K562 (cell line): ENCODE measurements around the gene MAPK8IP1. TPM values are rescaled to one million over a fixed set of nuclear protein-coding genes. Genes with fewer than 3 reads are reported as not detected.

Experiments used
- ARID1B ChIP-seq: fragments of 450-650 bp; IDR thresholded peaks from 2 replicates; pipeline ENCODE4 v1.6.1; 2016; ENCODE audit warnings: antibody characterized with exemption, mild to moderate bottlenecking, inconsistent platforms
- ATF2 ChIP-seq: sonication (generic); formaldehyde crosslinking; IDR thresholded peaks from 2 replicates; pipeline ENCODE4 v1.8.1; 2022; ENCODE audit warnings: missing genetic modification reagents
- CBX5 ChIP-seq: IDR thresholded peaks from 2 replicates; pipeline ENCODE4 v1.6.1; 2014; ENCODE audit warnings: low read depth, borderline replicate concordance
- ELF2 ChIP-seq: fragments of 250-450 bp; sonication (Bioruptor Pico); IDR thresholded peaks from 2 replicates; pipeline ENCODE4 v1.5.0; 2021; ENCODE audit warnings: mild to moderate bottlenecking
- FOXA3 ChIP-seq, 2 experiments: fragments of 450-650 bp in 1 of 2; sonication (generic) in 1 of 2; formaldehyde crosslinking; IDR thresholded peaks in 1 of 2; conservative IDR thresholded peaks in 1 of 2; 2 replicates each; pipeline versions ENCODE4 v1.4.0 to v1.8.0; 2020 to 2022; ENCODE audit warnings: mild to moderate bottlenecking in 2 of 2, missing genetic modification reagents in 1 of 2
- GABPB1 ChIP-seq: sonication (generic); formaldehyde crosslinking; IDR thresholded peaks from 2 replicates; pipeline ENCODE4 v1.8.0; 2022; ENCODE audit warnings: mild to moderate bottlenecking, missing genetic modification reagents
- HDAC1 ChIP-seq, 2 experiments: fragments of 450-650 bp; IDR thresholded peaks; 2 replicates each; pipeline ENCODE4 v1.6.1; 2016 to 2017; ENCODE audit warnings: inconsistent platforms in 1 of 2, mild to moderate bottlenecking in 1 of 2, moderate library complexity in 1 of 2
- IFI16 ChIP-seq: fragments of 250-450 bp; sonication (Bioruptor Pico); IDR thresholded peaks from 2 replicates; pipeline ENCODE4 v2.1.2; 2022; ENCODE audit warnings: mild to moderate bottlenecking, inconsistent platforms
- KLF16 ChIP-seq: IDR thresholded peaks from 2 replicates; pipeline ENCODE4 v1.6.1; 2016; ENCODE audit warnings: antibody characterized with exemption
- MAFK ChIP-seq: IDR thresholded peaks from 2 replicates; pipeline ENCODE4 v1.6.1; 2011; ENCODE audit warnings: low read length, improper control_type of control experiment
- NCOA2 ChIP-seq, 2 experiments: fragments of 450-650 bp; IDR thresholded peaks; 2 replicates each; pipeline ENCODE4 v1.6.1; 2018; ENCODE audit warnings: mild to moderate bottlenecking in 2 of 2, moderate library complexity in 1 of 2; ENCODE audit not compliant: partially characterized antibody in 2 of 2
- NCOA6 ChIP-seq: fragments of 450-650 bp; IDR thresholded peaks from 2 replicates; pipeline ENCODE4 v1.6.1; 2017; ENCODE audit warnings: mild to moderate bottlenecking
- PRPF4 ChIP-seq: fragments of 200-400 bp; formaldehyde crosslinking; IDR thresholded peaks from one replicate; pipeline ENCODE4 v1.6.1; 2017; ENCODE audit warnings: low read length, low read depth, mild to moderate bottlenecking; ENCODE audit not compliant: insufficient read depth, poor library complexity, severe bottlenecking
- RFX7 ChIP-seq: fragments of 250-450 bp; sonication (Bioruptor Pico); IDR thresholded peaks from 2 replicates; pipeline ENCODE4 v1.5.1; 2021; ENCODE audit warnings: mild to moderate bottlenecking
- SMARCC2 ChIP-seq: fragments of 450-650 bp; IDR thresholded peaks from 2 replicates; pipeline ENCODE4 v1.6.1; 2017; ENCODE audit warnings: antibody characterized with exemption, moderate library complexity, mild to moderate bottlenecking, low read depth
- SRF ChIP-seq, 2 experiments: fragments of 250-450, 450-650 bp in 1 of 2; sonication (Bioruptor Pico) in 1 of 2; sonication (generic) in 1 of 2; formaldehyde crosslinking; IDR thresholded peaks; 2 replicates each; pipeline versions ENCODE4 v1.5.0 to v1.5.1; 2020 to 2022; ENCODE audit warnings: mild to moderate bottlenecking in 1 of 2, missing genetic modification reagents in 1 of 2
- TAF15 ChIP-seq: fragments of 200-400 bp; formaldehyde crosslinking; IDR thresholded peaks from 2 replicates; pipeline ENCODE4 v1.6.1; 2017; ENCODE audit warnings: mild to moderate bottlenecking, low read depth, low read length, moderate library complexity
- TRIM24 ChIP-seq, 2 experiments: fragments of 450-650 bp; IDR thresholded peaks; 2 replicates each; pipeline ENCODE4 v1.6.1; 2016
- WHSC1 ChIP-seq: IDR thresholded peaks from one replicate; pipeline ENCODE4 v1.6.1; 2012; ENCODE audit warnings: low read length, control low read depth, inconsistent platforms
- ZNF830 ChIP-seq: fragments of 250-450 bp; sonication (Bioruptor Pico); IDR thresholded peaks from 2 replicates; pipeline ENCODE4 v1.5.0; 2021; ENCODE audit warnings: mild to moderate bottlenecking
- polyA plus RNA-seq, 8 experiments: library from polyadenylated mRNA; depleted of rRNA in 4 of 8; stranded (reverse) in 5 of 8; unstranded in 3 of 8; fragments of >200 nt; fragmentation: Nextera tagmentation in 2 of 8; fragmentation: Illumina TruSeq in 1 of 8; extraction: Ambion mirVana in 2 of 8; extraction: Trizol in 1 of 8; gene quantifications; 2 replicates each; pipeline versions ENCODE4 v1.2.1 to v1.2.3, GENCODE V29; 2011 to 2014; ENCODE audit warnings: inconsistent platforms in 1 of 8, missing spikeins in 1 of 8
- total RNA-seq, 7 experiments: library from RNA; depleted of rRNA in 6 of 7; stranded (reverse); fragments of >200 nt in 6 of 7; fragmentation: Illumina TruSeq in 2 of 7; extraction: Trizol in 2 of 7; gene quantifications; 2 replicates each; pipeline versions ENCODE4 v1.2.1 to v1.2.3, GENCODE V29; 2011 to 2021; ENCODE audit warnings: low replicate concordance in 1 of 7
- TF ChIP-seq, protein P1 (sequence below): fragments of 450-650 bp; conservative IDR thresholded peaks from 2 replicates; pipeline ENCODE4 v1.6.1; 2016; ENCODE audit warnings: missing genetic modification characterization, low read depth, mild to moderate bottlenecking, control low read depth, missing compliant biosample characterization
- TF ChIP-seq, protein P2 (sequence below): sonication (generic); formaldehyde crosslinking; IDR thresholded peaks from 2 replicates; pipeline ENCODE4 v1.8.0; 2022; ENCODE audit warnings: mild to moderate bottlenecking, missing genetic modification reagents
- TF ChIP-seq, protein P3 (sequence below): sonication (generic); formaldehyde crosslinking; IDR thresholded peaks from 2 replicates; pipeline ENCODE4 v1.8.1; 2023; ENCODE audit warnings: mild to moderate bottlenecking, missing genetic modification reagents, moderate library complexity

The MAPK8IP1 gene
- total and polyA plus RNA-seq, 9 of the 15 experiments (the other 6 are each of a cell fraction or from before 2014, with no cell fraction given), result 0.13 to 6.9 (median 2.5) TPM

- TF ChIP-seq ATF2 (CRISPR knock-in tag), result 0 out of 2 replicates have a peak, but pooled peaks have one; percentile 23
- no peak for TF ChIP-seq RFX7
- TF ChIP-seq FOXA3 (CRISPR knock-in tag; conservative IDR thresholded peaks at IDR 0.05 in 1 of 2, IDR thresholded peaks at IDR 0.05 in 1 of 2), result peak in 1 of 2 experiments; percentile 92; a peak in 1 of 4 replicates
- TF ChIP-seq KLF16, result no peak
- TF ChIP-seq IFI16, result no peak
- TF ChIP-seq, protein P1, sequence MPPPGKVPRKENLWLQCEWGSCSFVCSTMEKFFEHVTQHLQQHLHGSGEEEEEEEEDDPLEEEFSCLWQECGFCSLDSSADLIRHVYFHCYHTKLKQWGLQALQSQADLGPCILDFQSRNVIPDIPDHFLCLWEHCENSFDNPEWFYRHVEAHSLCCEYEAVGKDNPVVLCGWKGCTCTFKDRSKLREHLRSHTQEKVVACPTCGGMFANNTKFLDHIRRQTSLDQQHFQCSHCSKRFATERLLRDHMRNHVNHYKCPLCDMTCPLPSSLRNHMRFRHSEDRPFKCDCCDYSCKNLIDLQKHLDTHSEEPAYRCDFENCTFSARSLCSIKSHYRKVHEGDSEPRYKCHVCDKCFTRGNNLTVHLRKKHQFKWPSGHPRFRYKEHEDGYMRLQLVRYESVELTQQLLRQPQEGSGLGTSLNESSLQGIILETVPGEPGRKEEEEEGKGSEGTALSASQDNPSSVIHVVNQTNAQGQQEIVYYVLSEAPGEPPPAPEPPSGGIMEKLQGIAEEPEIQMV (tag), result no peak
- TF ChIP-seq ELF2 (CRISPR knock-in tag), result no peak
- no peak for TF ChIP-seq WHSC1
- 0 out of 2 replicates have a peak, but pooled peaks have one; percentile 54 for TF ChIP-seq ZNF830 (CRISPR knock-in tag)
- no peak for TF ChIP-seq SMARCC2
- no peak for TF ChIP-seq TAF15
- no peak; the same call in 1 of the 2 replicates for TF ChIP-seq CBX5
- peak; percentile 83 for TF ChIP-seq GABPB1 (CRISPR knock-in tag)
- peak in 1 of 2 experiments; percentile 77; a peak in 2 of 4 replicates for TF ChIP-seq HDAC1 (IDR thresholded peaks at IDR 0.05)
- TF ChIP-seq PRPF4, result no peak
- 0 out of 4 replicates have a peak, but pooled peaks of 1 of the 2 experiments have one; percentile 45 for TF ChIP-seq SRF (CRISPR knock-in tag; IDR thresholded peaks at IDR 0.05)
- TF ChIP-seq ARID1B, result 0 out of 2 replicates have a peak, but pooled peaks have one; percentile 18
- TF ChIP-seq, protein P2, sequence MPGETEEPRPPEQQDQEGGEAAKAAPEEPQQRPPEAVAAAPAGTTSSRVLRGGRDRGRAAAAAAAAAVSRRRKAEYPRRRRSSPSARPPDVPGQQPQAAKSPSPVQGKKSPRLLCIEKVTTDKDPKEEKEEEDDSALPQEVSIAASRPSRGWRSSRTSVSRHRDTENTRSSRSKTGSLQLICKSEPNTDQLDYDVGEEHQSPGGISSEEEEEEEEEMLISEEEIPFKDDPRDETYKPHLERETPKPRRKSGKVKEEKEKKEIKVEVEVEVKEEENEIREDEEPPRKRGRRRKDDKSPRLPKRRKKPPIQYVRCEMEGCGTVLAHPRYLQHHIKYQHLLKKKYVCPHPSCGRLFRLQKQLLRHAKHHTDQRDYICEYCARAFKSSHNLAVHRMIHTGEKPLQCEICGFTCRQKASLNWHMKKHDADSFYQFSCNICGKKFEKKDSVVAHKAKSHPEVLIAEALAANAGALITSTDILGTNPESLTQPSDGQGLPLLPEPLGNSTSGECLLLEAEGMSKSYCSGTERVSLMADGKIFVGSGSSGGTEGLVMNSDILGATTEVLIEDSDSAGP (CRISPR knock-in tag), result no peak
- TF ChIP-seq, protein P3, sequence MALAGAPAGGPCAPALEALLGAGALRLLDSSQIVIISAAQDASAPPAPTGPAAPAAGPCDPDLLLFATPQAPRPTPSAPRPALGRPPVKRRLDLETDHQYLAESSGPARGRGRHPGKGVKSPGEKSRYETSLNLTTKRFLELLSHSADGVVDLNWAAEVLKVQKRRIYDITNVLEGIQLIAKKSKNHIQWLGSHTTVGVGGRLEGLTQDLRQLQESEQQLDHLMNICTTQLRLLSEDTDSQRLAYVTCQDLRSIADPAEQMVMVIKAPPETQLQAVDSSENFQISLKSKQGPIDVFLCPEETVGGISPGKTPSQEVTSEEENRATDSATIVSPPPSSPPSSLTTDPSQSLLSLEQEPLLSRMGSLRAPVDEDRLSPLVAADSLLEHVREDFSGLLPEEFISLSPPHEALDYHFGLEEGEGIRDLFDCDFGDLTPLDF, result peak; percentile 87
- no peak for TF ChIP-seq TRIM24 (IDR thresholded peaks at IDR 0.05)
- no peak for TF ChIP-seq MAFK
- no peak for TF ChIP-seq NCOA2 (IDR thresholded peaks at IDR 0.05; ENCODE audit: partially characterized antibody in 2 of 2)
- no peak for TF ChIP-seq NCOA6
Observed at GRCh38 chr11:45846974-45847910, 38.2 kb upstream of the MAPK8IP1 start, which contains the start of gene CRY2 (continued).
